Measurements from ENCODE around the gene ZNF784.

Gene ZNF784, protein sequence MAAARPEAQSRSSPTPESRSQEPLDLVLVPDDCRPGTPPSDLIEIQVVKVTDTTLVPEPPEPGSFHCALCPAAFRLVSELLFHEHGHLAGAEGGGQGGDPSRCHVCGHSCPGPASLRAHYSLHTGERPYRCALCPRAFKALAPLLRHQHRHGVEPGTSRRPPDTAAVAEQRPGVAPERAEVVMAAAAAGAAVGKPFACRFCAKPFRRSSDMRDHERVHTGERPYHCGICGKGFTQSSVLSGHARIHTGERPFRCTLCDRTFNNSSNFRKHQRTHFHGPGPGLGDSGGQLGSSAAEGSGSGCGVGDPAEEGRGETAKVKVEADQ
- 3.7 to 7.2 (median 6.9) reads per million in 3 experiments for total RNA-seq

DNA sequence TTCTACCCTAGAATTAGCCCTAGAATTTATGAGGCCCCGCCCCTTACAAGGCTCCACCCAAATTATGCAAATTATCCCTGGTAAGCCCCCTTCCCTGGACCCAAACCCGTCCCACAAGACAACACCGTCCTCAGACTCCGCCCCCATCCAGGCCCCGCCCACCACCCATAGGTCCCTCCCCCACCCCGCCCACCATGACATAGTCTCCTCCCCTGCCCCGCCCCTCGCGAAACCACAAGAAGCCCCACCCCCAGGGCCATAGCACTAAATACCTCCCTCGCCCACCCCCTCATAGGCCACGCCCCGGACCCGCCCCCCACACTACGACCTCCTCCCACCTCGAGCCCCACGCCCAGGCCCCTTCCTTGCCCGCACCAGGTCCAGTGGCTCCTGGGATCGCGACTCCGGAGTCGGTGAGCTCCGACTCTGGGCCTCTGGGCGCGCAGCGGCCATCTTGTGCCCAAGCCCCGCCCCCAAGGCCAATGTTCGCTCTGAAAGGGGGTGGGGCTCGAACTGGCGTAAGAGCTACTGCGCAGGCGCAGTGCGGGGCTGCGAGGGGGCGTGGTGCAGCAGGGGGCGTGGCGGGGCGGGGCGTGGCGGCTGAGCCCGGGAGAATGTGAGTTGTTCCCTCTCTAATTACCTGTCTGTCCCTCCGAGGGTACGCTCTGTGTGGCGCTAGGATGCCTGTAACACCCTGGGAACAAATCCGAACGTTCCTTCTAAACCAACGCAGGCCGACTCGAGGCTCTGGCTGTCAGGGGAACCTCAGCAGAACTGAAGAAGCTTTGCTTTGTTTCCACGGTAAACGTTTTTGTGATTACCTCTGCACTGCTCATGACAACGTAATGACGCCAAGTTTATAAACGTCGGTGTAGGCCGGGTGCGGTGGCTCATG is at the start of gene ZNF784:
ZNF784 (minus strand) TSS at position 458 of the 895 bp plus-strand sequence; CDS start at position 453, 5 bp downstream.
- DNase-seq = peak; percentile 92

DNA sequence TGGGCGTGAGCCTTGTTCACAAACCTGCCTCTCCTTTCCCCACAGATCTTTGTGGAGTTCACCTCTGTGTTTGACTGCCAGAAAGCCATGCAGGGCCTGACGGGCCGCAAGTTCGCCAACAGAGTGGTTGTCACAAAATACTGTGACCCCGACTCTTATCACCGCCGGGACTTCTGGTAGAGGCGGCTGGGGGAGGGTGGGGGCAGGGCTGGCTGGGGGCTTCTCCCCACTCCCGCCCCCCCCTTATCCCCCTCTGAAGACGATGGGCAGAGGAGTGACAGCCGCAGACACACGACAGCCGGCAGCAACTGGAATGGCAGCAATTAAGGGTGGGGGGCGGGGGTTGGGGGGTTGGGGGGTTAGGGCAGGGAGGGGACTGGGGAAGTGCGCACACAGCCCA is 49.5 kb upstream of the ZNF784 start:
- no peak for DNase-seq

DNA sequence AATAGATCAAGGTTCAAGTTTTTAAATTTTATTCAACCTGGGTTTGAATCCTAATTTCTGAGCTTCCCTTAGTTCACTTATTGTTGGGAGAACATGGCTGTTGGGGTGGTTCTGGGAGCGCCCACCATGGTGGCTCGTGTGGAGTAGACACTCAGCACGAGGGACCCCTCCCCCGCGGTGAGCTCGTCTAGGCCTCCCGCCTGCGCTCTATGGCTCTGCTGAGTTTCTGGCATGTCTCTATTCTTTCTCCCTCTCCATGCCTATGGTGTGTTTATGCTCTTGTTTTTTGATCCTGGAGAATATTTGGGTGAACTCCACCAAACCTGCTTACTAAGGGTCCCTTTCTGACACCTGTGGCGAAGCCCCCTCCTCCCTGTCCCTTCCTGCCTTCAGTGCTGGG is 49.1 kb upstream of the ZNF784 start:
- no peak for DNase-seq

DNA sequence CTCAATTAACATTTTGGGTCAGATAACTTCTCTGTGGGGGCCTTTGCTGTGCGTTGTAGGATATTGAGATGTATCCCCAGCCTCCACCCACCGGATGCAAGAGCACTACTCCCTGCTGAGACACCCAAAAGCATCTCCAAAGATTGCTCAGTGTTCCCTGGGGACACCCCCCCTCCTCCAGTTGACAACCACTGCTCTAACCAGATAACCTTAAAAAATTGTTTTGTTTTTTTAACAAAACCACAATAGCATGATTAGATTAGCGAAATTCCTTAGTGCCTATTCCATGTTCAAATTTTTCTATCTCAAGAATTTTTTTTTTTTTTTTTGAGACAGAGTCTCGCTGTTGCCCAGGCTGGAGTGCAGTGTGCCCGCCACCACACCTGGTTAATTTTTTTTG is 48.1 kb upstream of the ZNF784 start:
- no peak for DNase-seq

DNA sequence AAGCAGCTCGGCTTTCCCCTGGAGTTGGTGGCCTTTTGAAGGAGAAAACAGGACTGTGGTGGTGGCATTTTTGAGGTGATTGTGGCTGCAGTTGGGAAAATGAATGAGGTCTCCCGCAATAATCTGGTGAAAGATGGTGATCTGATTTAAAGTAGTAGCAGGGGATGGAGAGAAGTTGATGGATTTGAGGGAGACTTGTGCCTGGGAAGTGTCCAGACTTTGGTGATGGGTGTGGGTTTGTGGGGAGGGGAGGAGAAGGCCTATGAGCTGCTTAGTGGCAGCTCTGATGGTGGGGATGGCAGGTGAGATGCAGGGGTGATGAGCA is 46.6 kb upstream of the ZNF784 start:
- DNase-seq = no peak

DNA sequence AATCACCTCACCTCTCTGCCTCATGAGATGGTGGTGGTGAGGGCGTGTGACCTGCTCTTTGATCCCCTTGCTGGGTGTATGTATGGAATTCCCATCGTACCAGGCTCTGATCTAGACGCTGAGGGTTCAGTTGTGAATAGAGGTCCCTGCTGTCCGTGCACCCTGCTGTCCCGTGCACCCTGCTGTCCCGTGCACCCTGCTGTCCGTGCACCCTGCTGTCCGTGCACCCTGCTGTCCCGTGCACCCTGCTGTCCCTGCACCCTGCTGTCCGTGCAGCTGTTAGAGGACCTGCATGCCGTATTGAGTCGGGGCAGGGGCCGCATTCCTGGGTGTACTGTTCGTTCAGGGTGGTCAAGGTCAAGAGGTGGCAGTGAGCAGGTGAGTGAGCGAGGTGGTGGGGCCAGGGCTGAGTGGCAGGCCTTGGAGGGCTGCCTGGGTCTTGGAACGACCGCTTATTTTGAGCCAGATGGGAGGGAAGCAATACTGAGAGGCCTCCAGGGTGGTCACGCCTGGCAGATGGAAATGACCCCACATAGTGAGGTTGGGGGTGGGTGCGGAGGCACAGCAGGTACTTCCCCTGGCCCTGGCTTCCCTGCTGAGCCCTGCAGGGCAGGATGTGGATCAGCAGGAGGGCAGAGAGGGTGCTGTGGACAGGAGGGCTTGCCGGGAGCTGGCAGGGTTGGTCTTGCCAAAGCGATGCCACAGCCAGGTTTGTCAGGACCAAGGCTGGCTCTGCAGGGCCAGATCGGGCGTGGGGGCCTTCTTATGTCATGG is 46.1 kb upstream of the ZNF784 start:
- DNase-seq = no peak

DNA sequence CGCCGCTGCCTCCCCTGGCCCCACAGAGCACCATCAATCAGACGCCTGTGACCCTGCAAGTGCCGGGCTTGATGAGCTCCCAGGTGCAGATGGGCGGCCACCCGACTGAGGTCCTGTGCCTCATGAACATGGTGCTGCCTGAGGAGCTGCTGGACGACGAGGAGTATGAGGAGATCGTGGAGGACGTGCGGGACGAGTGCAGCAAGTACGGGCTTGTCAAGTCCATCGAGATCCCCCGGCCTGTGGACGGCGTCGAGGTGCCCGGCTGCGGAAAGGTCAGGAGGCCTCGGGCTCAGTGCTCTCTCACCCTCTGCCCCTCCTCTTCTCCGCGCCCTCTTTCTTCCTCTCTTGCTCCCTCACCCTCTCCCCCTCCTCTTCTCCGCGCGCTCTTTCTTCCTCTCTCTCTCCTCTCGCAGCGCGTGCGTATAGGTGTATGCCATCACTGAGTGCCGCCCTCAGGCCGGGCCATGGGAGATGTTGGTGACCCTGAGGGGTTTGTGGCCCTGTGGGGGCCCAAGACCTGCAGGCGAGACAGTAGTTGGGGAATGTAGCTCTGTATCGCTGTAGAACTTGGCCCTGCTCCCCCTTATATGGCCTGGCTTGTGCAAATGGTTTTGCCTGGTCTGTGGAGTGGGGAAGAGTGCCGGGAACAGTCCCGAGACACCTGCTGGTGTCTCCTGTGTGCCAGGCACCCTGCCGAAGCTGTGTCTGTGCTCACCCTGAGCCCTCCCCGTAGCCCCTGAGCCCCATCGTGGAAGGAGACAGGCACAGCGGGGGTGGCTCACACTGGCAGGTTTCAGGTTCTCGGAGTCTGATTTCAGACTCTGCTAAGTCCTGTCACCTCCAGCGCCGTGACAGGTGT is 45.3 kb upstream of the ZNF784 start:
- DNase-seq = no peak

DNA sequence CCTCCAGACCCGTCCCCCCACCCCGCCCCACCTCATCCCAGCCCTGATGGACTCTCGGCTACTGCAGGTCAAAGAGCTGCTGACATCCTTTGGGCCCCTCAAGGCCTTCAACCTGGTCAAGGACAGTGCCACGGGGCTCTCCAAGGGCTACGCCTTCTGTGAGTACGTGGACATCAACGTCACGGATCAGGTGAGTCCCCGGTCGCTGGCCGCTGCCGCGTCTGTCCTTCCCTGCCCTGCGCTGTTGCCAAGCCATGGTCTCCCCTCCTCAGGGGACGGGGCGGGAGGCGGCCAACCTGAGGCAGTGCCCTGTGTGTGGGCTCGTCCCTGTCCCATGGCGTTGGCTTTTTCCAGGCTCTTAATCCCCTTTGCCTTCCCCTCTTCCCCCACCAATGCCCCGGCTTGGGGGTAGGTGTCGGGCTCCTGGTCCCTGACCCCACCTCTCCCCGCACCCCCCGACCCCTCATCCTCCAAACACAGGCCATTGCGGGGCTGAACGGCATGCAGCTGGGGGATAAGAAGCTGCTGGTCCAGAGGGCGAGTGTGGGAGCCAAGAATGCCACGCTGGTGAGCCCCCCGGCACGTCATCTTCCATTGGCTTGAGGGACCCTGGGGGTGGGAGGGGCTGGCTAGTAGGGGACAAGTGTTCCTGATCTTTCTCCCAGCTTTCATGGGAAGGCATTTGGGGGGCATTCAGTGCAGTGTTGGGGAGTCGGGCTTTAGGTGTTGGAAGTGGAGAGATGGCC is 44.4 kb upstream of the ZNF784 start:
- DNase-seq = no peak

DNA sequence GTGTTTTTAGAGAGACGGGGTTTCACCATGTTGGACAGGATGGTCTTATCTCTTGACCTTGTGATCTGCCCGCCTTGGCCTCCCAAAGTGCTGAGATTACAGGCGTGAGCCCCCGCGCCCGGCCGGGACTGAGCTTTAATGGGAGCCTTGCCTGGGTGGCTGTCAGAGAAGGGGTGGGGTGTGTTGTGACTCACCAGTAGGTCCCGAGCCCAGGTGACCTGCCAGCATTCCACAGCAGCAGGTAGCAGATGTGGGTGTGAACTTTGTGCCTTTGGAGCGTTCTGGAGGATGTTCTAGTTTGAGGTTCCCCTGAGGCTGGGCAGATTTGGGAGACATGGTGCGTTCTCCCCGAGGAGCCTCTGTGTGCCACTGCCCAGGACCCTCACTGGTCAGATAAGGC is 43.6 kb upstream of the ZNF784 start:
- DNase-seq = no peak

DNA sequence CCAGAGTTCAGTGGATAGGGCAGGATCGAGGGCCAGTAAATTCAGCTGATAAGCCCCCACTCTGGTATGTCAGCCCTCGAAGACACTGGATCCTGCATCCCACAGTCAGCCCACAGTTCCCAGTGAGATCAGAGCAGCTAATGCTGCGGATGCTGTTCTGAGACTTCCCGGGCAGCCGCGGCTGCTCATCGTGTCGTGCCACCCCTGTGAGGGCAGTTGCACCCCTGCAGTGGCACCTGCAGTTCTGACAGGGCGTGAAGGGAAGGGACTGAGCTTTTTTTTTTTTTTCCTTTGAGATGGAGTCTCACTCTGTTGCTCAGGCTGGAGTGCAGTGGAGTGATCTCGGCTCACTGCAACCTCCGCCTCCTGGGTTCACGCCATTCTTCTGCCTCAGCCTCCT is 43.1 kb upstream of the ZNF784 start:
- no peak for DNase-seq

DNA sequence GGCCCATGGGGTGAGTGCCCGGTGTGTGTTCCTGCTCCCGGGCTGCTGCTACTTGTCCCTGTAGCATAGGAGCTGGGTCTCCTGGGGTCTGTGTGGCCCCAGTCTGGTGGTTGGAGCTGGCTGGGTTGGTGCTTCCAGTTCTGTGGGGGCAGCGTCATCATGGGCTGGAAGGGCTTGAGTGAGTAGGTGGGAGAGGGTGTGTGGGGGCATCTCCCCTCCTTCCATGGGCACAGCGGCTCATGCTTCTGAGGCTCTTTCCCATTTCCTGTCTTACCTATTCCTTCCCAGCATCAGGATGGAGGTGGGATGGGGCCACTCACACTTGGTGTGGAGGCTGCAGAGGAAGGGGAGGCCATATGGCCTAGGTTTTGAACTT is 42.6 kb upstream of the ZNF784 start:
- no peak for DNase-seq

DNA sequence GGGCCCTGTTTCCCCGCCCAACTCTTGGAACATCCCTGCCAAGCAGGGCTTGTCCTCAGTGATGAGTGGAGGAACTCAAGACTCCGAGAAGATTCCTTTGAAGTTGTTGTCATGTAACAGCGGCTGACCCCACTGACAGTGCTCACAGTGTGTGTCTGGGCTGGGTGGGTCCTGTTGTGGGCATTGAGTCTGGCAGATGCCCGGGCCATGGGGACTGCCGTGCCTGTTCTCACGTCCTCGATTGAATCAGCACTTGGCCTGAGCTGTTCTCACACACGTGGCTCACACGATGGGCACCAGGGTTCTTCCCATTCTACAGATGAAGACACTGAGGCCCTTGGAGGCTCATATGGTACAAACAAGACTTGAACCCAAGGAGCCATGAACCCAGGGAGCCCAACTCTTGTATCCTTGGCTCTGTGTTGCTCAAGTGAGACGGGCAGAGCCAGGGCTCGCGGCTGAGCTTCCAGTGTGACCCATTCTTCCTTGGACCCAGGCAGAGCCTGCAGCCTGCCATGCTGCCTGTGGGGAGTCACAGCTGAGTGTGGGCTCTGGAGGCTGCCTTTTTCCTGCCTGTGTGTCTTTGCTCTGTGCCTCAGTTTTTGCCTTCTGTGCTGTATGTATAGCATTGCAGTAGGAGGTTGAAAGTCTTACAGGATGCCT is 42.1 kb upstream of the ZNF784 start:
- no peak for DNase-seq

DNA sequence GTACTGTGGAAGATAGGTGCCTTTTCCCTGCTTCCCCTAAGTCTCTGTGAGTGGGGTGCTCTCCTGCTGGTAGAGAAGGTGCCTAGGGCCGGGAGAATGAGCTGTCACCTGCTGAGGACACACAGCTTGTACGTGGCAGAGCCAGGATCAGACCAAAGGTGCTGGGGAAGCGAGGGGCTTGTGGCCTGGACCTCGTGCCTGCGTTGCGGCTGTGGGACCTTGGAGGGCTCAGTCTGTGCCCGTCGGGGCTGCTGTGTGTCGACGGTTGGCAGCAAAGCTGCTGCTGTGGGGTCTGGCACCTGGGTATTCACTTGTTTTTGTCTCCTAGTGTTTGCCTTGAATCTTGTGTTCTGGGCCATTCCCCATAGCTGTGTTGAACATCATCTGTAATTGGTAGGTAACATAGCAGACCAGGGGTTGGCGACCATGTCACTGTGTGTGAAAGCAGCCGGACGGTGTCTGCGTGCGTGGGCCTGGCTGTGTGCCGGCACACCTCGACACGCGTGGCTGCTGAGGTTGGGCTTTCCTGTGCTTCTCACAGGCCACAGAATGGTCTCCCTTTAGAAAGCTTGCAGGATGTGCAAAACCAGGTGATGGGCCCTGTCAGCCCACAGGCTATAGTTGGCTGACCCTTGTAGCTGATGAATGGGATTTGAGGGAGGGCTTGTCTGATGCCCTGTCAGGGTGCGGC is 39.6 kb upstream of the ZNF784 start:
- DNase-seq = no peak

DNA sequence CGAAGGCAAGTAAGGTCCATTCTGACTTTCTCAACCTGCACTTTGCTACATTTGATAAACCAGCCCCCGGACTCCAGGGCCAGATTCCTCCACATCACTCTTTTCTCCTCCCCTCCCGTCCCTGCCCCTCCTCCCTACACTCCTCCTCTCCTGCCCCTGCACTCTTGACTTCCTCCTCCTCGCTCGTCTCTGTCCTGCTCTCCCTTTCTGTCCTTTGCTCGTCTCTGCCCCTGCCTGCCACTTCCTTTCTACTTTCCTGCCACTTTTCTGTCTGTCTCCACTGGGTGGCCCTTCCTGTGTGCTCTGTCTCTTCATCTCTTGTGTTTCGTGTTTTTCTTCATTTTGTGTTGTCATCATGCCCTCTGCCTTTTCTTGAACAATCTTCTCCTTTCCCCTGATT is 37.5 kb upstream of the ZNF784 start:
- no peak for DNase-seq

DNA sequence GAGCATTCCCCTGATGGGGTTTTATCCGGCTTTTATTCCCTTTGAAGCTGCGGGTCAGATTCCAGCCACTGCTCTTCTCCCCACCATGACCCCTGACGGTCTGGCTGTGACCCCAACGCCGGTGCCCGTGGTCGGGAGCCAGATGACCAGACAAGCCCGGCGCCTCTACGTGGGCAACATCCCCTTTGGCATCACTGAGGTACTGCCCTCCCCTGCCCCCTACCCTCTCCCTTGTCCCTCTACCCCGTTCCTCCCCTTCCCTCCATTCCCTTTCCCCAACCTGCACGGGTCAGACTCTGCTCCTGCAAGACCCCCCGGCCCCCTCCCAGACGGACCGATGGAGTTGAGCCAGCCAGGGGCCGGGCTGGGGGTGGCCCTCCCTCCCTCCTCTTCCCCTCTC is 36.6 kb upstream of the ZNF784 start:
- DNase-seq = no peak

DNA sequence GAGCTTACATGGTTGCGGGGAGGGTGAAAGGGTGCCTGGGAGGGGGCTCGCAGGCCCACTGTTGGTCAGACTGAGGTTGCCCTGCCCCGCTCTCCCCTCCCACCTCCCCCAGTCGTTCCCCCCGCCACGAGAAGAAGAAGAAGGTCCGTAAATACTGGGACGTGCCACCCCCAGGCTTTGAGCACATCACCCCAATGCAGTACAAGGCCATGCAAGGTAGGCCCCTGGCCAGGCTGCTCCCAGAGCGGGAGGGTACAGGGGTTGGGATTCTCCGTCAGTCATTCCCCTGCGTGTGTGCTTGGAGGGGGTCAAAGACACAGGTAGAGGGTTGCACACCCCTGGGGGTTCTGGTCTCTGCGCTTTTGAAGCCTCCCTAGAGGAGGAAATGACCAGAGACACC is 36.0 kb upstream of the ZNF784 start:
- DNase-seq = no peak

DNA sequence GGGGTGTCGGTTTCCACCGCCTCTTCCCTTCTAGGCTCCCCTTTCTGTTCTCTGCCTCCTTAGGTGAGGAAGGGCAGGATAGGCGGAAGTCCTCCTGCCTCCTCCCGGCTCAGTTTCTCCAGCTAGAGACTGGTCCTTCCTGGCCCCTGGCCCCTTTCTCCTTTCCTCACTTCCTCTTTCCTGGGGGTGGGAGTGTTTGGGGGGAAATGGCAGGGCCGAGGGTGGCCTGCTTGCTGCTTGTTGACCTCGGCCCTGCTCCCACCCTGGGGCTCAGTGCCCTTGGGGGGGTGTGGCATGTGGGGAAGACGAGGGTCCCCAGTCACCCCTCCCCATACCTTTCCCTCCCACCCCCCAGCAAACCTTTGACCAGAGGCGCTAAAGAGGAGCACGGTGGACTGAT is 35.5 kb upstream of the ZNF784 start:
- no peak for DNase-seq

DNA sequence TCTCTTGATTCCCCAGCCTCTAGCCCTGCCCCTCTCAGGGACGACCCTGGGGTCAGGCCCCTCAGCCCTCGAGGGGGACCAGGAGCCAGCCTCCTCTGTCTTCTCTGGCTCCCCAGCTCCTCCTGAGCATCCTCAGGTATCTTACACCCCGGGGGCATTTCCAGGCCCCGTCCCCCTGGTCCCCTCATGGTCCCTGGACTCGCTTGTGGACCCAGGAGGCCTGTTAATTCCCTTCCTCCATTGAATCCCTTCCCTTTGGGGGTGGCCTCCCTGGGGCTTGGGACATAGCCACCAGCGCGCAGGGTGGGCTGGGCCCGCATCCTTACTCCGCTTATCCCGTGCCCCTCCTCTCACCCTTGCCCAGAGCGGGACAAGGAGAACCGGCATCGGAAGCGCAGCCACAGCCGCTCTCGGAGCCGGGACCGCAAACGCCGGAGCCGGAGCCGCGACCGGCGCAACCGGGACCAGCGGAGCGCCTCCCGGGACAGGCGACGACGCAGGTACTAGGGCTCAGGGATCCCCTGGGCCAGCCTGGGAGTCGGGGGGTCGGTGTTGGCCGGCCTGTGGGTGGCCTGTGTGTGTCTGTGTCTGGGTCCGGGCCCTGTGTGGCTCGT is 34.6 kb upstream of the ZNF784 start:
- DNase-seq = no peak

DNA sequence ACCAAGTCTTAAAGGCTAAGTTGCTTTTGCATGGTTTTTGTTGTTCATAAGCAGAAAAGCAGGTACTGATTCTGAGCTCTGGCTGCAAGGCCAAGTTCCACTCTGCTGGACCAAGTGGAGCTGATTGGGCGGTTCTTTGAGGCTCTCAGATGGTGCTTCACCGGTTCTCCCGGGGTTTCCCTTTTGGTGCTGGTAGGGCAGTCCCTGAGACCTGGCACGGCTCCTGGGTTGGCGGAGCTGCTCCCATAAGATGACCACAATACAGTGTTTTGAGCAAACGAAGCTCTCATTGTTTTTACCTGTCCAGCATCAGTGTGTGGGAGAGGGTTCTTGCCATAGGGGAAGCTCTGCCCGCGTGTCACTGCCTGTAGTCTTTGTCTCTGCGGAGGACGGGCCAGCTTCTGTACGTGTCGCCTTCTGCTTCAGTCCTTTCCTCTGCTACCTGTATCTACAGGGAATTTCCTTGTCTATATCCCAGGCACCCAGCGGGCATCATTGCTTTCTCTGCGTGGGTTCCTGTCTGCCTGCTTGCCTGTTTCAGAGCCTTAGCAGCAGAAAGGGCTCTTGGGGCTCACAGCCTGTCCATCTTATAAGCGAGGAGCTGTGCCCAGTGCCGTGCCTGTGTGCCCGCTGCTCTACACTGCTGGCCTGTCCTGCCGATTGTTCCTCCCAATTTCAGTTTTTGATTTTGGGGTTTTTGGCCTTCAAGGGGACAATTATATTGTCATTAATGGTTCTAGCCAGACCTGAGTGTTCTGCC is 32.8 kb upstream of the ZNF784 start:
- DNase-seq = no peak

Data from central memory CD4-positive, alpha-beta T cell (primary cell).